ENCODE results near the gene TGFBR2.

Gene TGFBR2

DNA sequence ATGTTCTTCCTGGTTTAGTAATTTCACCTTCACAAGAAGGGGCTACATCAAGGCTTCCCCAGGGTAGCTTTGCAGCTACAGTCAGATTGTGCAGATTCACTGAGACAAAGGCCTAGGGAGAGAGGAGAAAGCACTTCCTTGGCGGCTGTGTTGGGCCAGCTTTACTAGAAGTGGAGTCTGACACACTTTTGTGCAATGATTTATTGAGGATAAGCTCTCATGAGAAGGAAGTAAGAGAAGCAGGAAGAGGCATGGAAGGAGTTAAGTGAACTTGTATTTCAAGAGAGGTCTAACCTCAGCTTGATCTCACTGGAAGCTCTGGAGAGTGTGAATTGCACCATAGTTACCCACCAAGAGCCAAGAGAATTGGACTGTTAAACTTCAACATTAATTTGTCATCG lies 78.9 kb downstream of the TGFBR2 start:
- H3K36me3 ChIP-seq (ENCODE audit: low read length), result 0 out of 2 replicates have a peak, but pooled peaks cover 5% of the 10 kb centered on the region
- H3K27ac ChIP-seq (ENCODE audit: low read depth, low read length), result no peak overlapping the region
- no peaks in the 10 kb centered on the region for H3F3A ChIP-seq (ENCODE audit: insufficient read depth)
- H3K27me3 ChIP-seq (ENCODE audit: low read length), result no peaks in the 10 kb centered on the region
- no peak overlapping the region for H3K9ac ChIP-seq (ENCODE audit: low read length)
- H4K20me1 ChIP-seq (ENCODE audit: low read depth, low read length), result no peaks in the 10 kb centered on the region
- no peak overlapping the region for H3K4me3 ChIP-seq (ENCODE audit: insufficient read depth, low read length, poor library complexity, severe bottlenecking)
- H3K79me2 ChIP-seq (ENCODE audit: insufficient read depth, low read length), result no peaks in the 10 kb centered on the region
- H3K9me3 ChIP-seq (ENCODE audit: insufficient read depth, low read length), result no peaks in the 10 kb centered on the region
- TF ChIP-seq EZH2phosphoT487 (conservative IDR thresholded peaks at IDR 0.05; ENCODE audit: low read length), result no peak
- TF ChIP-seq, protein P1, sequence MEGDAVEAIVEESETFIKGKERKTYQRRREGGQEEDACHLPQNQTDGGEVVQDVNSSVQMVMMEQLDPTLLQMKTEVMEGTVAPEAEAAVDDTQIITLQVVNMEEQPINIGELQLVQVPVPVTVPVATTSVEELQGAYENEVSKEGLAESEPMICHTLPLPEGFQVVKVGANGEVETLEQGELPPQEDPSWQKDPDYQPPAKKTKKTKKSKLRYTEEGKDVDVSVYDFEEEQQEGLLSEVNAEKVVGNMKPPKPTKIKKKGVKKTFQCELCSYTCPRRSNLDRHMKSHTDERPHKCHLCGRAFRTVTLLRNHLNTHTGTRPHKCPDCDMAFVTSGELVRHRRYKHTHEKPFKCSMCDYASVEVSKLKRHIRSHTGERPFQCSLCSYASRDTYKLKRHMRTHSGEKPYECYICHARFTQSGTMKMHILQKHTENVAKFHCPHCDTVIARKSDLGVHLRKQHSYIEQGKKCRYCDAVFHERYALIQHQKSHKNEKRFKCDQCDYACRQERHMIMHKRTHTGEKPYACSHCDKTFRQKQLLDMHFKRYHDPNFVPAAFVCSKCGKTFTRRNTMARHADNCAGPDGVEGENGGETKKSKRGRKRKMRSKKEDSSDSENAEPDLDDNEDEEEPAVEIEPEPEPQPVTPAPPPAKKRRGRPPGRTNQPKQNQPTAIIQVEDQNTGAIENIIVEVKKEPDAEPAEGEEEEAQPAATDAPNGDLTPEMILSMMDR (IDR thresholded peaks at IDR 0.05; ENCODE audit: insufficient read depth, low read length, poor library complexity, severe bottlenecking), result no peak
- H3K4me2 ChIP-seq (ENCODE audit: low read depth, low read length, poor library complexity, severe bottlenecking), result no peak overlapping the region
- H2AFZ ChIP-seq (ENCODE audit: low read depth, low read length, severe bottlenecking), result no peak overlapping the region
- no peaks in the 10 kb centered on the region for H3K9me2 ChIP-seq (replicated peaks; ENCODE audit: insufficient read depth, low read length)

DNA sequence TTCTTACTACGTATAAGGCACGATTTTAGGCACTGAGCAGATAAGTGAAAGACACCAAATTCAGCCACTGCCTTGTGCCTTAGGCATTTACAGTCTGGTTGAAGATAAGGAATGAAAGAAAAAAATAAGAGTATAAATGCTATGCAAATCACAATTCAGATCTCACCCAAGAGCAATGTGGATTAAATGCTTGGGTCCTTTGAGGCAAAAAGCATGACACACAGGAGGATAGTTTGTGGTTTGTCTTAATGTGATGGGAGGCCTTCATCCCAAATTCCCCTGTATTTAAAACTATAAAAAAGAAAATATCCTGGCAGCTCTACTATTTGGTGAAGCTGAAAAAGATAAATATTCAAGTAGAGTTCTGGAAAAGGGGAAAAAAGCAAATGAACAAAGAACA lies 79.8 kb downstream of the TGFBR2 start:
- Histone ChIP-seq H3K9me2 (replicated peaks; ENCODE audit: insufficient read depth, low read length) (no peaks in the 10 kb centered on the region), H3K27me3 (ENCODE audit: low read length) (no peaks in the 10 kb centered on the region), H3K4me2 (ENCODE audit: low read depth, low read length, poor library complexity, severe bottlenecking) (no peak overlapping the region), H3F3A (ENCODE audit: insufficient read depth) (no peaks in the 10 kb centered on the region), H3K9ac (ENCODE audit: low read length) (no peak overlapping the region), H3K4me3 (ENCODE audit: insufficient read depth, low read length, poor library complexity, severe bottlenecking) (no peak overlapping the region), H3K36me3 (ENCODE audit: low read length) (0 out of 2 replicates have a peak, but pooled peaks cover 5% of the 10 kb centered on the region), H2AFZ (ENCODE audit: low read depth, low read length, severe bottlenecking) (no peak overlapping the region), H3K79me2 (ENCODE audit: insufficient read depth, low read length) (no peaks in the 10 kb centered on the region), H3K27ac (ENCODE audit: low read depth, low read length) (no peak overlapping the region), H3K9me3 (ENCODE audit: insufficient read depth, low read length) (no peaks in the 10 kb centered on the region), H4K20me1 (ENCODE audit: low read depth, low read length) (no peaks in the 10 kb centered on the region)
- TF ChIP-seq EZH2phosphoT487 (conservative IDR thresholded peaks at IDR 0.05; ENCODE audit: low read length), result no peak
- TF ChIP-seq, protein P1 (IDR thresholded peaks at IDR 0.05; ENCODE audit: insufficient read depth, low read length, poor library complexity, severe bottlenecking), result no peak

DNA sequence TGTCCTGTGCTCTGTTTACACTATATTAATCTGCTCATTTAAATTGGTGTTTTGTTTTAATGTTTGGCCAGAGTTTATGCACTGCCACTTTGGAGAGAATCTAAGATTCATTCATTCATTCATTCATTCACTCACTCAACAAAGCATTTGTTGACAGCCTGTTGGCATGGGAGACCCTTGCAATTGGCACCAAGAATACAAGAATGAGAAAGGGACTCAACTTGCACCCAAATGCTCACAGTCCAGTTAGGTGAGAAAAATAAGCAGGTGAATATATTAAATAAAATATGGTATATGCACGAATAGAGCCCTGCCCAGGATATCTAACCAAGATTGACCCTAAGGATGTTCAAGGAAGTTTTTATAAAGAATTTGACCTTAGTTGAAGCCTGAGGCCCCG lies 80.4 kb downstream of the TGFBR2 start:
- H3F3A ChIP-seq (ENCODE audit: insufficient read depth), result no peaks in the 10 kb centered on the region
- no peaks in the 10 kb centered on the region for H4K20me1 ChIP-seq (ENCODE audit: low read depth, low read length)
- H3K9me2 ChIP-seq (replicated peaks; ENCODE audit: insufficient read depth, low read length), result no peaks in the 10 kb centered on the region
- no peak overlapping the region for H2AFZ ChIP-seq (ENCODE audit: low read depth, low read length, severe bottlenecking)
- 0 out of 2 replicates have a peak, but pooled peaks cover 5% of the 10 kb centered on the region for H3K36me3 ChIP-seq (ENCODE audit: low read length)
- no peak overlapping the region for H3K4me3 ChIP-seq (ENCODE audit: insufficient read depth, low read length, poor library complexity, severe bottlenecking)
- no peak overlapping the region for H3K9ac ChIP-seq (ENCODE audit: low read length)
- no peaks in the 10 kb centered on the region for H3K9me3 ChIP-seq (ENCODE audit: insufficient read depth, low read length)
- H3K27me3 ChIP-seq (ENCODE audit: low read length), result no peaks in the 10 kb centered on the region
- TF ChIP-seq EZH2phosphoT487 (conservative IDR thresholded peaks at IDR 0.05; ENCODE audit: low read length), result no peak
- TF ChIP-seq, protein P1 (IDR thresholded peaks at IDR 0.05; ENCODE audit: insufficient read depth, low read length, poor library complexity, severe bottlenecking), result no peak
- H3K79me2 ChIP-seq (ENCODE audit: insufficient read depth, low read length), result no peaks in the 10 kb centered on the region
- no peak overlapping the region for H3K4me2 ChIP-seq (ENCODE audit: low read depth, low read length, poor library complexity, severe bottlenecking)
- no peak overlapping the region for H3K27ac ChIP-seq (ENCODE audit: low read depth, low read length)

All from SU-DHL-6 (cell line).